NCI-H1694 (cell line): ENCODE data around the gene TM7SF3.

ENCODE experiments used
- DNase-seq: peaks from one replicate; lab custom pipeline; 2025; lab: John Stamatoyannopoulos, UW

Gene TM7SF3

DNA sequence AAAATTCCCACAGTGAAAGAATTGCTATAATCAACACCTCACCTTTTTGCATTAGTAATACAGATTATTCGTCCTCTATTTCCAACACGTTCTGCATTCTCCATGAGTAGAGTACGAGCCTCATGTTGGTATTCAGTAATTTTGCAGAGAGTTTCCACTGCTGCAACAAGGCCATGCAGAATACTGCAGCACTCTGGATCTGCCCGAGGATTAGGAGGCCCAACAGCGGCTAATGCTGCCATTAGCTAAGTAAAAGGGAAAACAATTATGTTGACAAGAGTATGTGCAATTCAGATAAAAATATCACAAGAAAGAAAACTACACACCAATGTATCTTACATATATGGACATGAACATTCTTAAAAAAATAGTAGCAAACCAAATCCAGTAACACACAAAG is 85.5 kb downstream of the TM7SF3 start:
- no peak for DNase-seq
